HCT116 (cell line): ENCODE results near the gene MNDA. TPM values are rescaled to one million over a fixed set of nuclear protein-coding genes. Genes with fewer than 3 reads are reported as not detected.

Source experiments
- ATAC-seq: fragments of 200-7000 bp; cut with Tn5 transposase; 2 replicates; pipeline ENCODE4 v1.9.1; 2020; ENCODE audit warnings: mild to moderate bottlenecking, moderate library complexity
- BruUV-seq: library from RNA; stranded (reverse); fragments of 400-500 nt; replicated peaks from 2 replicates; lab custom pipeline; 2021; lab: Mats Ljungman, UMichigan
- CTCF ChIA-PET: fragments of 300-600 bp; sonication (Branson Sonifier 250); formaldehyde crosslinking; loops from one replicate; lab custom pipeline; 2021; ENCODE audit warnings: antibody characterized with exemption; lab: Charles Lee
- POLR2A ChIA-PET: fragments of 300-600, 350-600 bp; sonication (Branson Sonifier 250); formaldehyde crosslinking; loops from one replicate; lab custom pipeline; 2021; ENCODE audit warnings: antibody characterized with exemption; lab: Charles Lee
- RAD21 ChIA-PET, 2 experiments: fragments of 300-600 bp; sonication (Branson Sonifier 250); formaldehyde crosslinking; loops; one replicate each; lab custom pipeline; 2023; ENCODE audit warnings: low total read pairs in 2 of 2; ENCODE audit not compliant: uncharacterized antibody in 2 of 2, unreplicated experiment in 2 of 2, low non-redundant PET in 1 of 2; lab: Charles Lee
- DNase-seq: peaks from one replicate; pipeline ENCODE4 v3.0.0-alpha.2; 2010; ENCODE audit warnings: low read depth, low spot score
- H2AFZ ChIP-seq: fragments of 200-600 bp; shearing (Covaris generic), sonication (generic); 2 replicates; pipeline ENCODE4 v1.6.1; 2017; ENCODE audit warnings: low read depth, mixed run types, mixed read lengths, antibody characterized with exemption, low read length; ENCODE audit not compliant: poor library complexity, severe bottlenecking
- H3K27ac ChIP-seq: 2 replicates; pipeline ENCODE4 v1.5.1; 2012; ENCODE audit warnings: low read depth, low read length
- H3K27me3 ChIP-seq: fragments of 200-600 bp; sonication (generic); 2 replicates; pipeline ENCODE4 v1.6.1; 2016; ENCODE audit warnings: mixed run types, low read length, mixed read lengths; ENCODE audit not compliant: insufficient read depth
- H3K36me3 ChIP-seq, 2 experiments: fragments of 200-500 bp in 1 of 2; fragments of 200-600 bp in 1 of 2; sonication (Bioruptor generic) in 1 of 2; sonication (generic) in 1 of 2; 2 replicates each; pipeline versions ENCODE4 v1.5.1 to v1.6.1; 2014 to 2016; ENCODE audit warnings: low read length in 2 of 2, inconsistent platforms in 1 of 2, mixed read lengths in 1 of 2, mixed run types in 1 of 2; ENCODE audit not compliant: insufficient read depth in 2 of 2, control insufficient read depth in 1 of 2
- H3K4me1 ChIP-seq, 2 experiments: fragments of 200-600 bp in 1 of 2; sonication (generic) in 1 of 2; 2 replicates each; pipeline versions ENCODE4 v1.5.1 to v1.6.1; 2012 to 2017; ENCODE audit warnings: low read length in 2 of 2, inconsistent platforms in 1 of 2, mild to moderate bottlenecking in 1 of 2, mixed read lengths in 1 of 2, mixed run types in 1 of 2, moderate library complexity in 1 of 2; ENCODE audit not compliant: insufficient read depth in 2 of 2, control insufficient read depth in 1 of 2
- H3K4me2 ChIP-seq: fragments of 200-600 bp; sonication (generic); 2 replicates; pipeline ENCODE4 v1.6.1; 2017; ENCODE audit warnings: mixed run types, low read length, mixed read lengths
- H3K4me3 ChIP-seq, 2 experiments: fragments of 200-600 bp in 1 of 2; sonication (generic) in 1 of 2; replicated peaks in 1 of 2; 2 replicates each; pipeline ENCODE4 v1.5.1; 2011 to 2016; ENCODE audit warnings: low read length in 2 of 2, control low read depth in 1 of 2, low read depth in 1 of 2, mild to moderate bottlenecking in 1 of 2, mixed read lengths in 1 of 2, mixed run types in 1 of 2
- H3K79me2 ChIP-seq: fragments of 200-600 bp; sonication (generic); 2 replicates; pipeline ENCODE4 v1.6.1; 2017; ENCODE audit warnings: mild to moderate bottlenecking, mixed run types, low read length, moderate library complexity, mixed read lengths; ENCODE audit not compliant: insufficient read depth
- H3K9ac ChIP-seq: fragments of 200-600 bp; sonication (generic); 2 replicates; pipeline ENCODE4 v1.6.1; 2016; ENCODE audit warnings: low read length, mixed read lengths
- H3K9me2 ChIP-seq: fragments of 200-600 bp; sonication (generic), shearing (Covaris generic); 2 replicates; pipeline ENCODE4 v1.6.1; 2017; ENCODE audit warnings: mixed run types, mild to moderate bottlenecking, moderate library complexity; ENCODE audit not compliant: insufficient read depth
- H3K9me3 ChIP-seq, 2 experiments: fragments of 200-500 bp in 1 of 2; fragments of 200-600 bp in 1 of 2; sonication (Bioruptor generic) in 1 of 2; sonication (generic) in 1 of 2; 2 replicates each; pipeline ENCODE4 v1.6.1; 2014 to 2017; ENCODE audit warnings: low read length in 2 of 2, mixed read lengths in 2 of 2, inconsistent platforms in 1 of 2, low read depth in 1 of 2, mild to moderate bottlenecking in 1 of 2, mixed run types in 1 of 2, moderate library complexity in 1 of 2; ENCODE audit not compliant: control insufficient read depth in 1 of 2, insufficient read depth in 1 of 2
- H4K20me1 ChIP-seq: fragments of 200-600 bp; sonication (generic), shearing (Covaris generic); 2 replicates; pipeline ENCODE4 v1.6.1; 2017; ENCODE audit warnings: mixed run types, mild to moderate bottlenecking, moderate library complexity; ENCODE audit not compliant: insufficient read depth
- ATF3 ChIP-seq: IDR thresholded peaks from 2 replicates; pipeline ENCODE4 v1.6.1; 2012
- CBX3 ChIP-seq: IDR thresholded peaks from 2 replicates; pipeline ENCODE4 v1.6.1; 2012; ENCODE audit warnings: low read depth
- CEBPB ChIP-seq: IDR thresholded peaks from 2 replicates; pipeline ENCODE4 v1.6.1; 2012; ENCODE audit warnings: low read depth
- EGR1 ChIP-seq: IDR thresholded peaks from 2 replicates; pipeline ENCODE4 v1.6.1; 2012; ENCODE audit warnings: low read depth
- ELF1 ChIP-seq: IDR thresholded peaks from 2 replicates; pipeline ENCODE4 v1.6.1; 2012; ENCODE audit warnings: low read depth, borderline replicate concordance
- EZH2phosphoT487 ChIP-seq: fragments of 200-600 bp; IDR thresholded peaks from 2 replicates; pipeline ENCODE4 v1.6.1; 2018; ENCODE audit warnings: antibody characterized with exemption, borderline replicate concordance
- FOSL1 ChIP-seq: IDR thresholded peaks from 2 replicates; pipeline ENCODE4 v1.6.1; 2012; ENCODE audit warnings: low read depth
- JUND ChIP-seq: IDR thresholded peaks from 2 replicates; pipeline ENCODE4 v1.6.1; 2012
- POLR2A ChIP-seq: IDR thresholded peaks from 2 replicates; pipeline ENCODE4 v1.7.0; 2011; ENCODE audit warnings: borderline replicate concordance; ENCODE audit not compliant: insufficient read depth, insufficient read length; ENCODE audit errors: extremely low read depth
- POLR2AphosphoS5 ChIP-seq: IDR thresholded peaks from 2 replicates; pipeline ENCODE4 v1.6.1; 2011; ENCODE audit warnings: mild to moderate bottlenecking, low read depth, low read length, moderate library complexity
- RAD21 ChIP-seq: IDR thresholded peaks from 2 replicates; pipeline ENCODE4 v1.6.1; 2012; ENCODE audit warnings: low read depth, mild to moderate bottlenecking
- REST ChIP-seq: IDR thresholded peaks from 2 replicates; pipeline ENCODE4 v1.6.1; 2012; ENCODE audit warnings: low read depth
- SIN3A ChIP-seq: IDR thresholded peaks from 2 replicates; pipeline ENCODE4 v1.6.1; 2012; ENCODE audit warnings: low read depth
- SP1 ChIP-seq: IDR thresholded peaks from 2 replicates; pipeline ENCODE4 v1.6.1; 2012; ENCODE audit warnings: low read depth
- SRF ChIP-seq: IDR thresholded peaks from 2 replicates; pipeline ENCODE4 v1.6.1; 2012; ENCODE audit warnings: low read depth
- TCF7L2 ChIP-seq: IDR thresholded peaks from 2 replicates; pipeline ENCODE4 v1.7.0; 2011; ENCODE audit warnings: borderline replicate concordance, inconsistent platforms; ENCODE audit not compliant: insufficient read depth, insufficient read length; ENCODE audit errors: extremely low read depth
- YY1 ChIP-seq: IDR thresholded peaks from 2 replicates; pipeline ENCODE4 v1.6.1; 2011; ENCODE audit warnings: low read length, low read depth, moderate library complexity, mild to moderate bottlenecking; ENCODE audit not compliant: insufficient replicate concordance; ENCODE audit errors: extremely low read depth
- ZBTB33 ChIP-seq: IDR thresholded peaks from 2 replicates; pipeline ENCODE4 v1.6.1; 2011; ENCODE audit warnings: mild to moderate bottlenecking, low read length, moderate library complexity; ENCODE audit not compliant: insufficient replicate concordance; ENCODE audit errors: extremely low read depth
- ZFX ChIP-seq: fragments of 450-650 bp; IDR thresholded peaks from 2 replicates; pipeline ENCODE4 v1.6.1; 2017
- ZNF274 ChIP-seq: fragments of 200-500 bp; sonication (Bioruptor generic); IDR thresholded peaks from 2 replicates; pipeline ENCODE4 v1.6.1; 2014; ENCODE audit warnings: mild to moderate bottlenecking, low read depth, low read length, inconsistent platforms
- intact Hi-C: fragments of 100-400 bp; cut with micrococcal nuclease; formaldehyde crosslinking; loops from 2 replicates; pipeline ENCODE4 v1.10.0; 2022
- total RNA-seq: library from RNA; stranded (reverse); gene quantifications from one replicate; pipeline ENCODE4 v1.2.1, GENCODE V29; 2021; ENCODE audit not compliant: unreplicated experiment

MNDA gene
- total RNA-seq, 1 experiment from 2014 or later = not detected

- H3K79me2 ChIP-seq = no peaks in the 10 kb centered on the region
- no peaks in the 10 kb centered on the region for H3K36me3 ChIP-seq
- TF ChIP-seq SRF (no peak), EGR1 (no peak), RAD21 (no peak), YY1 (no peak), REST (no peak), CEBPB (no peak), EZH2phosphoT487 (no peak), CBX3 (no peak), ZBTB33 (no peak), JUND (no peak), TCF7L2 (no peak), ELF1 (no peak), ZNF274 (no peak), SIN3A (no peak), ZFX (no peak), POLR2AphosphoS5 (no peak), POLR2A (no peak), SP1 (no peak), FOSL1 (no peak), ATF3 (no peak)
- ChIA-PET POLR2A (no interaction called here), RAD21 (no interaction called here), CTCF (no interaction called here)
- peaks cover 0 to 3% of the 10 kb centered on the region in 2 experiments; a peak in 1 of 4 replicates for H3K9me3 ChIP-seq
- no peak overlapping the region for H3K9ac ChIP-seq
- no TSS peak for BruUV-seq
- no peaks in the 10 kb centered on the region for H3K27me3 ChIP-seq
- no peak overlapping the region for H3K4me2 ChIP-seq
- intact Hi-C loops = no loop called here
- H3K4me3 ChIP-seq = no peak overlapping the region
- no peak overlapping the region for H2AFZ ChIP-seq
- no peaks in the 10 kb centered on the region for H3K9me2 ChIP-seq
- no peaks in the 10 kb centered on the region for H4K20me1 ChIP-seq
- H3K4me1 ChIP-seq = no peaks in the 10 kb centered on the region
- DNase-seq (no peak), ATAC-seq (no peak)
- H3K27ac ChIP-seq = no peak overlapping the region
These were observed 24.1 kb upstream of the MNDA start for GRCh38 chr1:158806916-158807536.
